Smooth muscle cell (in vitro differentiated cells): ENCODE data around the gene DCC. TPM values are rescaled to one million over a fixed set of nuclear protein-coding genes. Genes with fewer than 3 reads are reported as not detected.

Source experiments
- DNase-seq: peaks from one replicate; lab custom pipeline; 2025; ENCODE audit not compliant: unreplicated experiment; lab: John Stamatoyannopoulos, UW
- H2AFZ ChIP-seq: fragments of 200-600 bp; sonication (generic); 2 replicates; pipeline ENCODE4 v1.6.0; 2016; ENCODE audit warnings: antibody characterized with exemption, low read depth, mild to moderate bottlenecking
- H3F3A ChIP-seq: fragments of 200-600 bp; sonication (generic); 2 replicates; pipeline ENCODE4 v1.6.0; 2017; ENCODE audit warnings: antibody characterized with exemption, low read depth
- H3K27ac ChIP-seq: fragments of 200-600 bp; sonication (generic); 2 replicates; pipeline ENCODE4 v1.5.1; 2016; ENCODE audit warnings: low read depth, mild to moderate bottlenecking
- H3K27me3 ChIP-seq: fragments of 200-600 bp; sonication (generic); 2 replicates; pipeline ENCODE4 v1.6.1; 2016; ENCODE audit warnings: low read depth, mild to moderate bottlenecking
- H3K36me3 ChIP-seq: fragments of 200-600 bp; sonication (generic); 2 replicates; pipeline ENCODE4 v1.5.1; 2016; ENCODE audit warnings: low read depth
- H3K4me1 ChIP-seq: fragments of 200-600 bp; sonication (generic); 2 replicates; pipeline ENCODE4 v1.5.1; 2016; ENCODE audit warnings: low read depth
- H3K4me2 ChIP-seq: fragments of 200-600 bp; sonication (generic); 2 replicates; pipeline ENCODE4 v1.6.0; 2016; ENCODE audit warnings: mild to moderate bottlenecking
- H3K4me3 ChIP-seq: fragments of 200-600 bp; sonication (generic); 2 replicates; pipeline ENCODE4 v1.5.1; 2016; ENCODE audit warnings: mild to moderate bottlenecking
- H3K79me2 ChIP-seq: fragments of 200-600 bp; sonication (generic); 2 replicates; pipeline ENCODE4 v1.6.0; 2016; ENCODE audit warnings: low read depth, mild to moderate bottlenecking
- H3K9ac ChIP-seq: fragments of 200-600 bp; sonication (generic); 2 replicates; pipeline ENCODE4 v1.6.0; 2016; ENCODE audit warnings: low read depth
- H3K9me3 ChIP-seq: fragments of 200-600 bp; sonication (generic); replicated peaks from 2 replicates; pipeline ENCODE4 v1.5.1; 2016; ENCODE audit warnings: low read depth
- H4K20me1 ChIP-seq: fragments of 200-600 bp; sonication (generic); 2 replicates; pipeline ENCODE4 v1.6.0; 2016; ENCODE audit warnings: low read depth
- CTCF ChIP-seq: fragments of 200-600 bp; sonication (generic); IDR thresholded peaks from 2 replicates; pipeline ENCODE4 v1.5.1; 2017; ENCODE audit warnings: borderline replicate concordance, mild to moderate bottlenecking, antibody characterized with exemption; ENCODE audit not compliant: insufficient read depth, poor library complexity, severe bottlenecking
- WGBS: methylation state at CpG from one replicate; pipeline ENCODE4 v1.1.7; 2016; ENCODE audit warnings: low lambda C conversion rate; 5-methylcytosine and 5-hydroxymethylcytosine counted together
- polyA plus RNA-seq: library from polyadenylated mRNA; unstranded; fragments of >200 nt; fragmentation: Nextera tagmentation; extraction: Ambion mirVana; gene quantifications from 2 replicates; pipeline ENCODE4 v1.2.1, GENCODE V29; 2016
- total RNA-seq: library from RNA; depleted of rRNA; stranded (reverse); fragments of >200 nt; gene quantifications from 2 replicates; pipeline ENCODE4 v1.2.3, GENCODE V29; 2014

DCC gene
- total and polyA plus RNA-seq, 2 experiments from 2014 or later, result not detected

- no peaks in the 10 kb centered on the region for H4K20me1 ChIP-seq
- no peak overlapping the region for H2AFZ ChIP-seq
- H3K9ac ChIP-seq, result no peak overlapping the region
- no peaks in the 10 kb centered on the region for H3K79me2 ChIP-seq
- H3K4me3 ChIP-seq, result no peak overlapping the region
- no peak for TF ChIP-seq CTCF
- H3K4me2 ChIP-seq, result no peak overlapping the region
- H3K36me3 ChIP-seq, result no peaks in the 10 kb centered on the region
- no peak for DNase-seq
- H3K27ac ChIP-seq, result no peak overlapping the region
- H3K27me3 ChIP-seq, result no peaks in the 10 kb centered on the region
- H3F3A ChIP-seq, result no peaks in the 10 kb centered on the region
- H3K9me3 ChIP-seq, result no peaks in the 10 kb centered on the region
- H3K4me1 ChIP-seq, result no peaks in the 10 kb centered on the region
- 83% methylated on average over 2 of the region's 2 CpGs for WGBS
Observed at GRCh38 chr18:53443336-53443735, 1103.3 kb downstream of the DCC start.

- H3K4me1 ChIP-seq, result no peaks in the 10 kb centered on the region
- H3K79me2 ChIP-seq, result no peaks in the 10 kb centered on the region
- no peaks in the 10 kb centered on the region for H4K20me1 ChIP-seq
- no peaks in the 10 kb centered on the region for H3K9me3 ChIP-seq
- no peak for DNase-seq
- WGBS, result 82% methylated on average over 4 of the region's 4 CpGs
- no peak overlapping the region for H3K4me3 ChIP-seq
- no peak overlapping the region for H3K4me2 ChIP-seq
- H3K9ac ChIP-seq, result no peak overlapping the region
- TF ChIP-seq CTCF, result no peak
- no peak overlapping the region for H2AFZ ChIP-seq
- no peaks in the 10 kb centered on the region for H3K36me3 ChIP-seq
- H3F3A ChIP-seq, result no peaks in the 10 kb centered on the region
- no peaks in the 10 kb centered on the region for H3K27me3 ChIP-seq
- H3K27ac ChIP-seq, result no peak overlapping the region
Observed at GRCh38 chr18:53443831-53444230, 1103.8 kb downstream of the DCC start.

GRCh38 chr18:53451902-53452301 is 1111.9 kb downstream of the DCC start:
- Histone ChIP-seq H3K4me1 (no peaks in the 10 kb centered on the region), H4K20me1 (no peaks in the 10 kb centered on the region), H3K27me3 (no peaks in the 10 kb centered on the region), H3K9me3 (no peaks in the 10 kb centered on the region), H3K36me3 (no peaks in the 10 kb centered on the region), H3K27ac (no peak overlapping the region), H2AFZ (no peak overlapping the region), H3K9ac (no peak overlapping the region), H3F3A (no peaks in the 10 kb centered on the region), H3K4me3 (no peak overlapping the region), H3K79me2 (no peaks in the 10 kb centered on the region), H3K4me2 (no peak overlapping the region)
- TF ChIP-seq CTCF, result no peak
- no peak for DNase-seq
- 93% methylated on average over 2 of the region's 2 CpGs for WGBS

GRCh38 chr18:53457068-53457467 is 1117.1 kb downstream of the DCC start:
- Histone ChIP-seq H3K4me1 (peaks cover 3% of the 10 kb centered on the region), H3K79me2 (no peaks in the 10 kb centered on the region), H3K27me3 (no peaks in the 10 kb centered on the region), H3K4me2 (no peak overlapping the region), H2AFZ (no peak overlapping the region), H3K9me3 (no peaks in the 10 kb centered on the region), H3K4me3 (no peak overlapping the region), H3K27ac (no peak overlapping the region), H3K9ac (no peak overlapping the region), H3F3A (no peaks in the 10 kb centered on the region), H3K36me3 (no peaks in the 10 kb centered on the region), H4K20me1 (no peaks in the 10 kb centered on the region)
- WGBS, result 17% methylated on average over 1 of the region's 1 CpG
- no peak for DNase-seq
- TF ChIP-seq CTCF, result no peak
